ENCODE measurements around the gene MST1.

MST1 gene

DNA sequence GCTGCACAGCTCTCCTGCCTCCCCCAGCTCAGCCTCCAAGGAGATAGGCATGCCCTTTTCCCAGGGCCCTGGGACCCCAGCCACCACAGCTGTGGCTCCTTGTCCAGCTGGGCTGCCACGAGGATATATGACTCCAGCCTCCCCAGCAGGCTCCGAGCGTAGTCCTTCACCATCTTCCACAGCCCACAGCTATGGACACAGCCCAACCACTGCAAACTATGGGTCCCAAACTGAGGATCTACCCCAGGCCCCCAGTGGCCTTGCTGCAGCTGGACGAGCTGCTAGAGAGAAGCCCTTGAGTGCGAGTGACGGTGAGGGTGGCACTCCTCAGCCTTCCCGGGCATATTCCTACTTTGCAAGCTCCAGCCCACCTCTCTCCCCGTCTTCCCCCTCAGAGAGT is 35.7 kb downstream of the MST1 start:
- no peak for TF ChIP-seq EP300 (IDR thresholded peaks at IDR 0.05; ENCODE audit: borderline replicate concordance)

DNA sequence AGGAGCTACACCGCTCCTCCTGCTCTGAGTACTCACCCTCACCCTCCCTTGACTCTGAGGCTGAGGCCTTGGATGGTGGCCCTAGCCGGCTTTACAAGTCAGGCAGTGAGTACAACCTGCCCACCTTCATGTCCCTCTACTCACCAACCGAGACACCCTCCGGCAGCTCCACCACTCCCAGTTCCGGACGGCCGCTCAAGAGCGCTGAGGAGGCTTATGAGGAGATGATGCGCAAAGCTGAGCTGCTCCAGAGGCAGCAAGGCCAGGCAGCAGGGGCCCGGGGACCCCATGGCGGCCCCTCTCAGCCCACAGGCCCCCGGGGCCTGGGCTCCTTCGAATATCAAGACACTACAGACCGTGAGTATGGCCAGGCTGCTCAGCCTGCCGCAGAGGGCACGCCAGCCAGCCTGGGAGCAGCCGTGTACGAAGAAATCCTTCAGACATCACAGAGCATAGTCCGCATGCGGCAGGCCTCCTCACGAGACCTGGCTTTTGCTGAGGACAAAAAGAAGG is 36.3 kb downstream of the MST1 start:
- TF ChIP-seq, protein P1, sequence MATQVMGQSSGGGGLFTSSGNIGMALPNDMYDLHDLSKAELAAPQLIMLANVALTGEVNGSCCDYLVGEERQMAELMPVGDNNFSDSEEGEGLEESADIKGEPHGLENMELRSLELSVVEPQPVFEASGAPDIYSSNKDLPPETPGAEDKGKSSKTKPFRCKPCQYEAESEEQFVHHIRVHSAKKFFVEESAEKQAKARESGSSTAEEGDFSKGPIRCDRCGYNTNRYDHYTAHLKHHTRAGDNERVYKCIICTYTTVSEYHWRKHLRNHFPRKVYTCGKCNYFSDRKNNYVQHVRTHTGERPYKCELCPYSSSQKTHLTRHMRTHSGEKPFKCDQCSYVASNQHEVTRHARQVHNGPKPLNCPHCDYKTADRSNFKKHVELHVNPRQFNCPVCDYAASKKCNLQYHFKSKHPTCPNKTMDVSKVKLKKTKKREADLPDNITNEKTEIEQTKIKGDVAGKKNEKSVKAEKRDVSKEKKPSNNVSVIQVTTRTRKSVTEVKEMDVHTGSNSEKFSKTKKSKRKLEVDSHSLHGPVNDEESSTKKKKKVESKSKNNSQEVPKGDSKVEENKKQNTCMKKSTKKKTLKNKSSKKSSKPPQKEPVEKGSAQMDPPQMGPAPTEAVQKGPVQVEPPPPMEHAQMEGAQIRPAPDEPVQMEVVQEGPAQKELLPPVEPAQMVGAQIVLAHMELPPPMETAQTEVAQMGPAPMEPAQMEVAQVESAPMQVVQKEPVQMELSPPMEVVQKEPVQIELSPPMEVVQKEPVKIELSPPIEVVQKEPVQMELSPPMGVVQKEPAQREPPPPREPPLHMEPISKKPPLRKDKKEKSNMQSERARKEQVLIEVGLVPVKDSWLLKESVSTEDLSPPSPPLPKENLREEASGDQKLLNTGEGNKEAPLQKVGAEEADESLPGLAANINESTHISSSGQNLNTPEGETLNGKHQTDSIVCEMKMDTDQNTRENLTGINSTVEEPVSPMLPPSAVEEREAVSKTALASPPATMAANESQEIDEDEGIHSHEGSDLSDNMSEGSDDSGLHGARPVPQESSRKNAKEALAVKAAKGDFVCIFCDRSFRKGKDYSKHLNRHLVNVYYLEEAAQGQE (IDR thresholded peaks at IDR 0.05; ENCODE audit: low read depth), result no peak
- TF ChIP-seq, protein P2, sequence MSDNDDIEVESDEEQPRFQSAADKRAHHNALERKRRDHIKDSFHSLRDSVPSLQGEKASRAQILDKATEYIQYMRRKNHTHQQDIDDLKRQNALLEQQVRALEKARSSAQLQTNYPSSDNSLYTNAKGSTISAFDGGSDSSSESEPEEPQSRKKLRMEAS (IDR thresholded peaks at IDR 0.05), result no peak
- TF ChIP-seq EGR1 (IDR thresholded peaks at IDR 0.05) (no peak), EP300 (IDR thresholded peaks at IDR 0.05; ENCODE audit: borderline replicate concordance) (no peak), CEBPB (IDR thresholded peaks at IDR 0.05) (no peak), CREB1 (IDR thresholded peaks at IDR 0.05; ENCODE audit: low read depth) (no peak), TCF12 (IDR thresholded peaks at IDR 0.05; ENCODE audit: low read depth) (no peak), FOXM1 (IDR thresholded peaks at IDR 0.05; ENCODE audit: borderline replicate concordance, low read depth) (no peak), RAD21 (IDR thresholded peaks at IDR 0.05; ENCODE audit: low read depth) (no peak), YY1 (IDR thresholded peaks at IDR 0.05; ENCODE audit: low read depth) (no peak), ZBTB7A (IDR thresholded peaks at IDR 0.05; ENCODE audit: low read depth) (no peak)

DNA sequence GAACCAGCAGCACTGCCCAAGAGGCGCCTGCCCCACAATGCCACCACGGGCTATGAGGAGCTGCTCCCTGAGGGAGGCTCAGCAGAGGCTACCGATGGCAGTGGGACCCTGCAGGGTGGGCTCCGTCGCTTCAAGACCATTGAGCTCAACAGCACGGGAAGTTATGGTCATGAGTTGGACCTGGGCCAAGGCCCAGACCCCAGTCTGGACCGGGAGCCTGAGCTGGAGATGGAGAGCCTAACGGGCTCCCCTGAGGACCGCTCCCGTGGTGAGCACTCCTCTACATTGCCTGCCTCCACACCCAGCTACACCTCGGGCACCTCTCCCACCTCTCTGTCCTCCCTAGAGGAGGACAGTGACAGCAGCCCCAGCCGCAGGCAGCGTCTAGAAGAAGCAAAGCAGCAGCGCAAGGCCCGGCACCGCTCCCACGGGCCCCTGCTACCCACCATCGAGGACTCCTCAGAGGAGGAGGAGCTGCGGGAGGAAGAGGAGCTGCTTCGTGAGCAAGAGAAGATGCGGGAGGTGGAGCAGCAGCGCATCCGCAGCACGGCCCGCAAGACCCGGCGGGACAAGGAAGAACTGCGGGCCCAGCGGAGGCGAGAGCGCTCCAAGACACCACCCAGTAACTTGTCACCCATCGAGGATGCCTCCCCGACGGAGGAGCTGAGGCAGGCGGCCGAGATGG is 36.9 kb downstream of the MST1 start:
- TF ChIP-seq ZBTB7A (IDR thresholded peaks at IDR 0.05; ENCODE audit: low read depth) (no peak), RAD21 (IDR thresholded peaks at IDR 0.05; ENCODE audit: low read depth) (no peak), YY1 (IDR thresholded peaks at IDR 0.05; ENCODE audit: low read depth) (no peak), CREB1 (IDR thresholded peaks at IDR 0.05; ENCODE audit: low read depth) (no peak), TEAD4 (IDR thresholded peaks at IDR 0.05) (no peak), TAF1 (IDR thresholded peaks at IDR 0.05; ENCODE audit: low read depth) (no peak), FOXM1 (IDR thresholded peaks at IDR 0.05; ENCODE audit: borderline replicate concordance, low read depth) (no peak), CEBPB (IDR thresholded peaks at IDR 0.05) (no peak), NFIC (IDR thresholded peaks at IDR 0.05) (no peak), EP300 (IDR thresholded peaks at IDR 0.05; ENCODE audit: borderline replicate concordance) (no peak), TCF12 (IDR thresholded peaks at IDR 0.05; ENCODE audit: low read depth) (no peak)
- TF ChIP-seq, protein P3, sequence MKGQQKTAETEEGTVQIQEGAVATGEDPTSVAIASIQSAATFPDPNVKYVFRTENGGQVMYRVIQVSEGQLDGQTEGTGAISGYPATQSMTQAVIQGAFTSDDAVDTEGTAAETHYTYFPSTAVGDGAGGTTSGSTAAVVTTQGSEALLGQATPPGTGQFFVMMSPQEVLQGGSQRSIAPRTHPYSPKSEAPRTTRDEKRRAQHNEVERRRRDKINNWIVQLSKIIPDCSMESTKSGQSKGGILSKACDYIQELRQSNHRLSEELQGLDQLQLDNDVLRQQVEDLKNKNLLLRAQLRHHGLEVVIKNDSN (IDR thresholded peaks at IDR 0.05), result no peak
- TF ChIP-seq, protein P1 (IDR thresholded peaks at IDR 0.05; ENCODE audit: low read depth), result no peak
- TF ChIP-seq, protein P2 (IDR thresholded peaks at IDR 0.05), result no peak

DNA sequence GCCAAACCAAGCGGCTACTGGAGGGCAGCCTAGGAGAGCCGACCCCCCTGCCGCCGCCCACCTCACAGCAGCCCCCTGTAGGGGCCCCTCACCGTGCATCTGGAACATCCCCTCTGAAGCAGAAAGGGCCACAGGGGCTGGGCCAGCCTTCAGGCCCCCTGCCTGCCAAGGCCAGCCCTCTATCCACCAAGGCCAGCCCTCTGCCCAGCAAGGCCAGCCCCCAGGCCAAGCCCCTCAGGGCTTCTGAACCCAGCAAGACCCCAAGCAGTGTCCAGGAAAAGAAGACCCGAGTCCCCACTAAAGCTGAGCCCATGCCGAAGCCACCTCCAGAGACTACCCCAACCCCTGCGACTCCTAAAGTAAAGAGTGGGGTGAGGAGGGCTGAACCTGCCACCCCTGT is 38.6 kb downstream of the MST1 start:
- TF ChIP-seq TAF1 (IDR thresholded peaks at IDR 0.05; ENCODE audit: low read depth), result no peak
- no peak for TF ChIP-seq CREB1 (IDR thresholded peaks at IDR 0.05; ENCODE audit: low read depth)
- TF ChIP-seq EGR1 (IDR thresholded peaks at IDR 0.05), result no peak
- no peak for TF ChIP-seq ZBTB7A (IDR thresholded peaks at IDR 0.05; ENCODE audit: low read depth)
- TF ChIP-seq, protein P1 (IDR thresholded peaks at IDR 0.05; ENCODE audit: low read depth), result no peak

DNA sequence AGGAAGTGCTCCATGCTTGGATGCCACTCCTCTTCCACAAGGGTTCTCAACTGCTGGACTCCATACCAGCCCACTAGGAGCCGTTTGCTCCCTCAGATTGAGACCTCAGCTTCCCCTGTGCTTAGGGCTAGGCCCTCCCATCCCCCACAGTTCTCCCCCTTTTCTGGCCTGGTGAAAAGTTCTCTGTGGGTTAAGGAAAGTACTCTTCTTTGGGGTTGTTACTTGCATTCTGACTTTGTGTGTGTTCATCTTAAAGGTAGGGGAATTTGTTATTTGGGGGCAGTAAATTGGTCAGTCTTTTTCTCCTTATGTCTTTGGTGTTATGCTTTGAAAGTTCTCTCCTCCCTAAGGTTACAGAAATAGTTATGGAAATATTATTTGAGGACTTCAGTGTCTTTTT is 39.1 kb downstream of the MST1 start:
- TF ChIP-seq RAD21 (IDR thresholded peaks at IDR 0.05; ENCODE audit: low read depth) (no peak), TEAD4 (IDR thresholded peaks at IDR 0.05) (no peak), FOXM1 (IDR thresholded peaks at IDR 0.05; ENCODE audit: borderline replicate concordance, low read depth) (no peak), TAF1 (IDR thresholded peaks at IDR 0.05; ENCODE audit: low read depth) (no peak), NFIC (IDR thresholded peaks at IDR 0.05) (no peak), CEBPB (IDR thresholded peaks at IDR 0.05) (no peak), EP300 (IDR thresholded peaks at IDR 0.05; ENCODE audit: borderline replicate concordance) (no peak)
- TF ChIP-seq, protein P1 (IDR thresholded peaks at IDR 0.05; ENCODE audit: low read depth), result no peak

Measured in Ishikawa (cell line).